Loucy (cell line): ENCODE measurements around the gene AVL9.

Experiments
- H2AFZ ChIP-seq: fragments of 200-600 bp; sonication (generic); 2 replicates; pipeline ENCODE4 v1.6.0; 2016; ENCODE audit warnings: antibody characterized with exemption, mild to moderate bottlenecking, low read length, moderate library complexity
- H3F3A ChIP-seq: fragments of 200-600 bp; 2 replicates; pipeline ENCODE4 v1.6.0; 2016; ENCODE audit warnings: antibody characterized with exemption, low read depth, mild to moderate bottlenecking
- H3K27me3 ChIP-seq: fragments of 200-600 bp; sonication (generic); 2 replicates; pipeline ENCODE4 v1.6.1; 2014; ENCODE audit warnings: low read length, mild to moderate bottlenecking; ENCODE audit not compliant: insufficient read depth, poor library complexity, severe bottlenecking
- H3K36me3 ChIP-seq: fragments of 200-600 bp; sonication (generic); 2 replicates; pipeline ENCODE4 v1.6.1; 2016; ENCODE audit warnings: low read length; ENCODE audit not compliant: insufficient read depth
- H3K4me1 ChIP-seq: fragments of 200-600 bp; sonication (generic); 2 replicates; pipeline ENCODE4 v1.5.1; 2014; ENCODE audit warnings: low read length, mild to moderate bottlenecking; ENCODE audit not compliant: insufficient read depth, poor library complexity, severe bottlenecking
- H3K4me2 ChIP-seq: fragments of 200-600 bp; sonication (generic); 2 replicates; pipeline ENCODE4 v1.6.0; 2014; ENCODE audit warnings: antibody characterized with exemption, low read length, low read depth, mild to moderate bottlenecking; ENCODE audit not compliant: poor library complexity, severe bottlenecking
- H3K4me3 ChIP-seq: fragments of 200-600 bp; sonication (generic); 2 replicates; pipeline ENCODE4 v1.5.1; 2014; ENCODE audit warnings: low read length, mild to moderate bottlenecking, mixed read lengths; ENCODE audit not compliant: poor library complexity, severe bottlenecking
- H3K79me2 ChIP-seq: fragments of 200-600 bp; sonication (generic); 2 replicates; pipeline ENCODE4 v1.6.1; 2014; ENCODE audit warnings: low read length; ENCODE audit not compliant: insufficient read depth
- H3K9ac ChIP-seq: fragments of 200-600 bp; sonication (generic); 2 replicates; pipeline ENCODE4 v1.6.0; 2014; ENCODE audit warnings: mild to moderate bottlenecking, low read depth, low read length, moderate library complexity; ENCODE audit not compliant: poor library complexity, severe bottlenecking
- H3K9me2 ChIP-seq: fragments of 200-600 bp; sonication (generic); replicated peaks from 2 replicates; pipeline ENCODE4 v1.6.1; 2016; ENCODE audit warnings: low read depth, low read length, mixed read lengths
- H3K9me3 ChIP-seq: fragments of 200-600 bp; sonication (generic); 2 replicates; pipeline ENCODE4 v1.6.1; 2014; ENCODE audit warnings: mild to moderate bottlenecking, antibody characterized with exemption, low read length, low read depth; ENCODE audit not compliant: insufficient read depth
- H4K20me1 ChIP-seq: fragments of 200-600 bp; sonication (generic); 2 replicates; pipeline ENCODE4 v1.6.0; 2014; ENCODE audit warnings: antibody characterized with exemption, low read length, mild to moderate bottlenecking; ENCODE audit not compliant: insufficient read depth, poor library complexity, severe bottlenecking
- EZH2phosphoT487 ChIP-seq: fragments of 200-600 bp; IDR thresholded peaks from 2 replicates; pipeline ENCODE4 v1.6.1; 2018; ENCODE audit warnings: antibody characterized with exemption, mild to moderate bottlenecking, moderate library complexity, borderline replicate concordance
- TF ChIP-seq, protein P1 (sequence below): fragments of 200-600 bp; sonication (generic); conservative IDR thresholded peaks from 2 replicates; pipeline ENCODE4 v1.5.1; 2014; ENCODE audit warnings: mild to moderate bottlenecking, antibody characterized with exemption, low read length

The AVL9 gene

DNA sequence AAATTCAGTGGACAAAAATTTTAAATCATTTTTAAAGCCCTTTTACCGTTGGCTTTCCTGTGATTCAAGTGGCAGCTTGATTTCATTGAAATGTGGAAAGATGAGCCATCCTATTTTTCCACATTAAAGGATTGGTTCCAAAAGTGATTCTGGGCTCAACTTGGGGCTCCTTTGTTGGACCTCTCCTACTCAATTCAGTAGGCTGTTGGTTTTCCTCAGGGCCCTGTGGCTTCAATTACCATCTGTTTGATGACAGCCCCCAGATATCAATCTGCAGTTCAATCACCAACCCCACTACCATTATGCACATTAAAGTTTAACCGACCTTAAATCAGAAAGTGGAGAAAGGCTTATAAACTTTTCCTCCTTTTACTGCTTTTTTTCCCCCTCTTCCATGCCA lies 47.3 kb downstream of the AVL9 start:
- Histone ChIP-seq H4K20me1 (no peaks in the 10 kb centered on the region), H3K27me3 (no peaks in the 10 kb centered on the region), H3K9ac (no peak overlapping the region), H3K4me3 (no peak overlapping the region), H3K4me2 (no peak overlapping the region), H2AFZ (no peak overlapping the region), H3F3A (no peaks in the 10 kb centered on the region), H3K9me3 (no peaks in the 10 kb centered on the region), H3K36me3 (peaks cover 32% of the 10 kb centered on the region; the same call in 1 of the 2 replicates), H3K9me2 (no peaks in the 10 kb centered on the region), H3K79me2 (peaks cover 17% of the 10 kb centered on the region; the same call in 1 of the 2 replicates), H3K4me1 (peaks cover 5% of the 10 kb centered on the region)
- TF ChIP-seq, protein P1, sequence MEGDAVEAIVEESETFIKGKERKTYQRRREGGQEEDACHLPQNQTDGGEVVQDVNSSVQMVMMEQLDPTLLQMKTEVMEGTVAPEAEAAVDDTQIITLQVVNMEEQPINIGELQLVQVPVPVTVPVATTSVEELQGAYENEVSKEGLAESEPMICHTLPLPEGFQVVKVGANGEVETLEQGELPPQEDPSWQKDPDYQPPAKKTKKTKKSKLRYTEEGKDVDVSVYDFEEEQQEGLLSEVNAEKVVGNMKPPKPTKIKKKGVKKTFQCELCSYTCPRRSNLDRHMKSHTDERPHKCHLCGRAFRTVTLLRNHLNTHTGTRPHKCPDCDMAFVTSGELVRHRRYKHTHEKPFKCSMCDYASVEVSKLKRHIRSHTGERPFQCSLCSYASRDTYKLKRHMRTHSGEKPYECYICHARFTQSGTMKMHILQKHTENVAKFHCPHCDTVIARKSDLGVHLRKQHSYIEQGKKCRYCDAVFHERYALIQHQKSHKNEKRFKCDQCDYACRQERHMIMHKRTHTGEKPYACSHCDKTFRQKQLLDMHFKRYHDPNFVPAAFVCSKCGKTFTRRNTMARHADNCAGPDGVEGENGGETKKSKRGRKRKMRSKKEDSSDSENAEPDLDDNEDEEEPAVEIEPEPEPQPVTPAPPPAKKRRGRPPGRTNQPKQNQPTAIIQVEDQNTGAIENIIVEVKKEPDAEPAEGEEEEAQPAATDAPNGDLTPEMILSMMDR = no peak
- TF ChIP-seq EZH2phosphoT487 = no peak

DNA sequence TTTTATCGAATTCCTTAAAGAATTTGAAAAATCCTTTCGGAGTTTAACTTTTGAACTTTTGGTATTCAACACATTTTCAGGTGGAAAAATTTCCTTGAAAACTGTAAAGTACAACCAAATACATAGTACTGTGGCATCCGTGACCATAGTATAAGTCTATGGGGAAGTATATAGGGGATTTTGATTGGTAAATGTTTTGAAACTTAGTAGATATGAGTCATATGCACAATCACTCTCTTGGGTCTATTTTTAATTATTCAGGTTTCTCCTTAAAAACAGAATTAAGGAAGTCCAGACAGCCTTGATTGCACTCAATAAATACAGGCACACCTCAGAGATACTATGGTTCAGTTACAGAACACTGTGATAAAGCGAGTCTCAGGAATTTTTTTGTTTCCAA lies 64.2 kb downstream of the AVL9 start:
- no peak overlapping the region for H2AFZ ChIP-seq
- no peaks in the 10 kb centered on the region for H3K79me2 ChIP-seq
- no peaks in the 10 kb centered on the region for H3K9me3 ChIP-seq
- H3K4me2 ChIP-seq = no peak overlapping the region
- H3F3A ChIP-seq = no peaks in the 10 kb centered on the region
- H3K27me3 ChIP-seq = no peaks in the 10 kb centered on the region
- peaks cover 4% of the 10 kb centered on the region for H3K4me1 ChIP-seq
- no peak overlapping the region for H3K4me3 ChIP-seq
- no peak for TF ChIP-seq EZH2phosphoT487
- TF ChIP-seq, protein P1 = no peak
- H3K36me3 ChIP-seq = peaks cover 63% of the 10 kb centered on the region
- no peaks in the 10 kb centered on the region for H4K20me1 ChIP-seq
- H3K9ac ChIP-seq = no peak overlapping the region
- H3K9me2 ChIP-seq = no peaks in the 10 kb centered on the region

DNA sequence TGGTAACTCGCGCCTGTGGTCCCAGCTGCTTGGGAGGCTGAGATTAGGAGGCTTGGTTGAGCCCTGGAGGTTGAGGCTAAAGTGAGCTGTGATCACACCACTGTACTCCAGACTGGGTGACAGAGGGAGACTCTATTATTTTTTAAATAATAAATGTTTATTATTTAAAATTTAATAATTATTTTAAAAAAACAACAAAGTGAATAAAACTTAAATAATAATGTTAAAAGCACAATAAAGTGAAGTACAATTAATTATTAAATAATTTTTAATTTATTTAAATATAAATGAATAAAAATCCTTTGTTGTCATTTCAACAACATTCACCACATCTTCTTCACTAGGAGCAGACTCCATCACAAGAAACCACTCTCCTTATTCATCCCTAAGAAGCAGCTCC lies 64.8 kb downstream of the AVL9 start:
- Histone ChIP-seq H3K4me1 (peaks cover 8% of the 10 kb centered on the region), H3K9me3 (no peaks in the 10 kb centered on the region), H3F3A (no peaks in the 10 kb centered on the region), H3K27me3 (no peaks in the 10 kb centered on the region), H3K9me2 (no peaks in the 10 kb centered on the region), H3K79me2 (no peaks in the 10 kb centered on the region), H3K4me2 (no peak overlapping the region), H4K20me1 (no peaks in the 10 kb centered on the region), H3K36me3 (peaks cover 59% of the 10 kb centered on the region), H2AFZ (no peak overlapping the region), H3K4me3 (no peak overlapping the region), H3K9ac (no peak overlapping the region)
- TF ChIP-seq, protein P1 = no peak
- TF ChIP-seq EZH2phosphoT487 = no peak
